Prostate gland (tissue), 2 donors: ENCODE measurements around the gene PICALM.

Source experiments
- POLR2A ChIP-seq: fragments of 450-650 bp; IDR thresholded peaks from one replicate; pipeline ENCODE4 v1.6.1; 2016; ENCODE audit warnings: antibody characterized with exemption, mild to moderate bottlenecking
- POLR2AphosphoS5 ChIP-seq: sonication (generic); formaldehyde crosslinking; IDR thresholded peaks from one replicate; pipeline ENCODE4 v1.6.1; 2017; ENCODE audit warnings: antibody characterized with exemption
- TF ChIP-seq, protein P1 (sequence below), 4 experiments: fragments of 200-600 bp in 2 of 4; fragments of 450-650 bp in 2 of 4; sonication (generic) in 2 of 4; IDR thresholded peaks; 1 replicate in 3 of 4; 2 replicates in 1 of 4; pipeline ENCODE4 v1.5.1; 2016 to 2019; ENCODE audit warnings: antibody characterized with exemption in 4 of 4, mild to moderate bottlenecking in 2 of 4, moderate library complexity in 2 of 4

GRCh38 chr11:85950317-85951048, 118.4 kb downstream of the PICALM start:
- TF ChIP-seq, protein P1, sequence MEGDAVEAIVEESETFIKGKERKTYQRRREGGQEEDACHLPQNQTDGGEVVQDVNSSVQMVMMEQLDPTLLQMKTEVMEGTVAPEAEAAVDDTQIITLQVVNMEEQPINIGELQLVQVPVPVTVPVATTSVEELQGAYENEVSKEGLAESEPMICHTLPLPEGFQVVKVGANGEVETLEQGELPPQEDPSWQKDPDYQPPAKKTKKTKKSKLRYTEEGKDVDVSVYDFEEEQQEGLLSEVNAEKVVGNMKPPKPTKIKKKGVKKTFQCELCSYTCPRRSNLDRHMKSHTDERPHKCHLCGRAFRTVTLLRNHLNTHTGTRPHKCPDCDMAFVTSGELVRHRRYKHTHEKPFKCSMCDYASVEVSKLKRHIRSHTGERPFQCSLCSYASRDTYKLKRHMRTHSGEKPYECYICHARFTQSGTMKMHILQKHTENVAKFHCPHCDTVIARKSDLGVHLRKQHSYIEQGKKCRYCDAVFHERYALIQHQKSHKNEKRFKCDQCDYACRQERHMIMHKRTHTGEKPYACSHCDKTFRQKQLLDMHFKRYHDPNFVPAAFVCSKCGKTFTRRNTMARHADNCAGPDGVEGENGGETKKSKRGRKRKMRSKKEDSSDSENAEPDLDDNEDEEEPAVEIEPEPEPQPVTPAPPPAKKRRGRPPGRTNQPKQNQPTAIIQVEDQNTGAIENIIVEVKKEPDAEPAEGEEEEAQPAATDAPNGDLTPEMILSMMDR (IDR thresholded peaks at IDR 0.05) = no peak
- TF ChIP-seq POLR2AphosphoS5 (no peak), POLR2A (no peak)
